HCT116 (cell line): ENCODE measurements around the gene MYBPC1. TPM values are rescaled to one million over a fixed set of nuclear protein-coding genes. Genes with fewer than 3 reads are reported as not detected.

Experiments
- ATAC-seq: fragments of 200-7000 bp; cut with Tn5 transposase; 2 replicates; pipeline ENCODE4 v1.9.1; 2020; ENCODE audit warnings: mild to moderate bottlenecking, moderate library complexity
- BruUV-seq: library from RNA; stranded (reverse); fragments of 400-500 nt; replicated peaks from 2 replicates; lab custom pipeline; 2021; lab: Mats Ljungman, UMichigan
- CTCF ChIA-PET: fragments of 300-600 bp; sonication (Branson Sonifier 250); formaldehyde crosslinking; loops from one replicate; lab custom pipeline; 2021; ENCODE audit warnings: antibody characterized with exemption; lab: Charles Lee
- POLR2A ChIA-PET: fragments of 300-600, 350-600 bp; sonication (Branson Sonifier 250); formaldehyde crosslinking; loops from one replicate; lab custom pipeline; 2021; ENCODE audit warnings: antibody characterized with exemption; lab: Charles Lee
- RAD21 ChIA-PET, 2 experiments: fragments of 300-600 bp; sonication (Branson Sonifier 250); formaldehyde crosslinking; loops; one replicate each; lab custom pipeline; 2023; ENCODE audit warnings: low total read pairs in 2 of 2; ENCODE audit not compliant: uncharacterized antibody in 2 of 2, unreplicated experiment in 2 of 2, low non-redundant PET in 1 of 2; lab: Charles Lee
- DNase-seq: peaks from one replicate; pipeline ENCODE4 v3.0.0-alpha.2; 2010; ENCODE audit warnings: low read depth, low spot score
- H2AFZ ChIP-seq: fragments of 200-600 bp; shearing (Covaris generic), sonication (generic); 2 replicates; pipeline ENCODE4 v1.6.1; 2017; ENCODE audit warnings: low read depth, mixed run types, mixed read lengths, antibody characterized with exemption, low read length; ENCODE audit not compliant: poor library complexity, severe bottlenecking
- H3K27ac ChIP-seq: 2 replicates; pipeline ENCODE4 v1.5.1; 2012; ENCODE audit warnings: low read depth, low read length
- H3K27me3 ChIP-seq: fragments of 200-600 bp; sonication (generic); 2 replicates; pipeline ENCODE4 v1.6.1; 2016; ENCODE audit warnings: mixed run types, low read length, mixed read lengths; ENCODE audit not compliant: insufficient read depth
- H3K36me3 ChIP-seq, 2 experiments: fragments of 200-500 bp in 1 of 2; fragments of 200-600 bp in 1 of 2; sonication (Bioruptor generic) in 1 of 2; sonication (generic) in 1 of 2; 2 replicates each; pipeline versions ENCODE4 v1.5.1 to v1.6.1; 2014 to 2016; ENCODE audit warnings: low read length in 2 of 2, inconsistent platforms in 1 of 2, mixed read lengths in 1 of 2, mixed run types in 1 of 2; ENCODE audit not compliant: insufficient read depth in 2 of 2, control insufficient read depth in 1 of 2
- H3K4me1 ChIP-seq, 2 experiments: fragments of 200-600 bp in 1 of 2; sonication (generic) in 1 of 2; 2 replicates each; pipeline versions ENCODE4 v1.5.1 to v1.6.1; 2012 to 2017; ENCODE audit warnings: low read length in 2 of 2, inconsistent platforms in 1 of 2, mild to moderate bottlenecking in 1 of 2, mixed read lengths in 1 of 2, mixed run types in 1 of 2, moderate library complexity in 1 of 2; ENCODE audit not compliant: insufficient read depth in 2 of 2, control insufficient read depth in 1 of 2
- H3K4me2 ChIP-seq: fragments of 200-600 bp; sonication (generic); 2 replicates; pipeline ENCODE4 v1.6.1; 2017; ENCODE audit warnings: mixed run types, low read length, mixed read lengths
- H3K4me3 ChIP-seq, 2 experiments: fragments of 200-600 bp in 1 of 2; sonication (generic) in 1 of 2; replicated peaks in 1 of 2; 2 replicates each; pipeline ENCODE4 v1.5.1; 2011 to 2016; ENCODE audit warnings: low read length in 2 of 2, control low read depth in 1 of 2, low read depth in 1 of 2, mild to moderate bottlenecking in 1 of 2, mixed read lengths in 1 of 2, mixed run types in 1 of 2
- H3K79me2 ChIP-seq: fragments of 200-600 bp; sonication (generic); 2 replicates; pipeline ENCODE4 v1.6.1; 2017; ENCODE audit warnings: mild to moderate bottlenecking, mixed run types, low read length, moderate library complexity, mixed read lengths; ENCODE audit not compliant: insufficient read depth
- H3K9ac ChIP-seq: fragments of 200-600 bp; sonication (generic); 2 replicates; pipeline ENCODE4 v1.6.1; 2016; ENCODE audit warnings: low read length, mixed read lengths
- H3K9me2 ChIP-seq: fragments of 200-600 bp; sonication (generic), shearing (Covaris generic); 2 replicates; pipeline ENCODE4 v1.6.1; 2017; ENCODE audit warnings: mixed run types, mild to moderate bottlenecking, moderate library complexity; ENCODE audit not compliant: insufficient read depth
- H3K9me3 ChIP-seq, 2 experiments: fragments of 200-500 bp in 1 of 2; fragments of 200-600 bp in 1 of 2; sonication (Bioruptor generic) in 1 of 2; sonication (generic) in 1 of 2; 2 replicates each; pipeline ENCODE4 v1.6.1; 2014 to 2017; ENCODE audit warnings: low read length in 2 of 2, mixed read lengths in 2 of 2, inconsistent platforms in 1 of 2, low read depth in 1 of 2, mild to moderate bottlenecking in 1 of 2, mixed run types in 1 of 2, moderate library complexity in 1 of 2; ENCODE audit not compliant: control insufficient read depth in 1 of 2, insufficient read depth in 1 of 2
- H4K20me1 ChIP-seq: fragments of 200-600 bp; sonication (generic), shearing (Covaris generic); 2 replicates; pipeline ENCODE4 v1.6.1; 2017; ENCODE audit warnings: mixed run types, mild to moderate bottlenecking, moderate library complexity; ENCODE audit not compliant: insufficient read depth
- ATF3 ChIP-seq: IDR thresholded peaks from 2 replicates; pipeline ENCODE4 v1.6.1; 2012
- EGR1 ChIP-seq: IDR thresholded peaks from 2 replicates; pipeline ENCODE4 v1.6.1; 2012; ENCODE audit warnings: low read depth
- EZH2 ChIP-seq: fragments of 200-600 bp; sonication (generic); IDR thresholded peaks from 2 replicates; pipeline ENCODE4 v1.6.1; 2017; ENCODE audit warnings: antibody characterized with exemption, mixed run types
- EZH2phosphoT487 ChIP-seq: fragments of 200-600 bp; IDR thresholded peaks from 2 replicates; pipeline ENCODE4 v1.6.1; 2018; ENCODE audit warnings: antibody characterized with exemption, borderline replicate concordance
- MAX ChIP-seq: IDR thresholded peaks from 2 replicates; pipeline ENCODE4 v1.6.1; 2012
- POLR2A ChIP-seq: IDR thresholded peaks from 2 replicates; pipeline ENCODE4 v1.7.0; 2011; ENCODE audit warnings: borderline replicate concordance; ENCODE audit not compliant: insufficient read depth, insufficient read length; ENCODE audit errors: extremely low read depth
- RAD21 ChIP-seq: IDR thresholded peaks from 2 replicates; pipeline ENCODE4 v1.6.1; 2012; ENCODE audit warnings: low read depth, mild to moderate bottlenecking
- SIN3A ChIP-seq: IDR thresholded peaks from 2 replicates; pipeline ENCODE4 v1.6.1; 2012; ENCODE audit warnings: low read depth
- SP1 ChIP-seq: IDR thresholded peaks from 2 replicates; pipeline ENCODE4 v1.6.1; 2012; ENCODE audit warnings: low read depth
- ZFX ChIP-seq: fragments of 450-650 bp; IDR thresholded peaks from 2 replicates; pipeline ENCODE4 v1.6.1; 2017
- ZNF274 ChIP-seq: fragments of 200-500 bp; sonication (Bioruptor generic); IDR thresholded peaks from 2 replicates; pipeline ENCODE4 v1.6.1; 2014; ENCODE audit warnings: mild to moderate bottlenecking, low read depth, low read length, inconsistent platforms
- intact Hi-C: fragments of 100-400 bp; cut with micrococcal nuclease; formaldehyde crosslinking; loops from 2 replicates; pipeline ENCODE4 v1.10.0; 2022
- total RNA-seq: library from RNA; stranded (reverse); gene quantifications from one replicate; pipeline ENCODE4 v1.2.1, GENCODE V29; 2021; ENCODE audit not compliant: unreplicated experiment

MYBPC1 gene
- total RNA-seq, 1 experiment from 2014 or later, result not detected

GRCh38 chr12:101582937-101583336, 11.8 kb upstream of the MYBPC1 start:
- ChIA-PET CTCF (no interaction called here), POLR2A (no interaction called here)

GRCh38 chr12:101590383-101590782, 4.4 kb upstream of the MYBPC1 start:
- no peak overlapping the region for H3K27ac ChIP-seq
- no peaks in the 10 kb centered on the region for H3K4me1 ChIP-seq
- TF ChIP-seq MAX, result no peak
- ChIA-PET RAD21 (no interaction called here), POLR2A (no interaction called here), CTCF (no interaction called here)
- no peaks in the 10 kb centered on the region for H4K20me1 ChIP-seq
- no peaks in the 10 kb centered on the region for H3K9me3 ChIP-seq
- no peak overlapping the region for H3K4me2 ChIP-seq
- intact Hi-C loops, result no loop called here
- no peaks in the 10 kb centered on the region for H3K79me2 ChIP-seq
- H3K36me3 ChIP-seq, result no peaks in the 10 kb centered on the region
- H3K9me2 ChIP-seq, result no peaks in the 10 kb centered on the region
- no TSS peak for BruUV-seq
- no peak overlapping the region for H2AFZ ChIP-seq
- DNase-seq (no peak), ATAC-seq (no peak)
- no peak overlapping the region for H3K9ac ChIP-seq
- H3K27me3 ChIP-seq, result no peaks in the 10 kb centered on the region
- no peak overlapping the region for H3K4me3 ChIP-seq

More at GRCh38 chr12:101582937-101583336, 11.8 kb upstream of the MYBPC1 start:
- H3K27ac ChIP-seq, result no peak overlapping the region
- intact Hi-C loops, result no loop called here
- no peak overlapping the region for H3K9ac ChIP-seq
- H3K4me2 ChIP-seq, result no peak overlapping the region
- no peaks in the 10 kb centered on the region for H3K4me1 ChIP-seq
- H3K79me2 ChIP-seq, result no peaks in the 10 kb centered on the region
- no peaks in the 10 kb centered on the region for H4K20me1 ChIP-seq
- H3K4me3 ChIP-seq, result no peak overlapping the region
- ATAC-seq, result no peak
- RAD21 ChIA-PET, result no interaction called here
- no TSS peak for BruUV-seq
- no peaks in the 10 kb centered on the region for H3K27me3 ChIP-seq
- TF ChIP-seq ATF3 (no peak), RAD21 (no peak), POLR2A (no peak), SP1 (no peak), SIN3A (no peak), EZH2 (no peak), ZFX (no peak), ZNF274 (no peak), EZH2phosphoT487 (no peak), EGR1 (no peak), MAX (no peak)
- H2AFZ ChIP-seq, result no peak overlapping the region
- H3K9me2 ChIP-seq, result no peaks in the 10 kb centered on the region
- no peaks in the 10 kb centered on the region for H3K36me3 ChIP-seq
- H3K9me3 ChIP-seq, result no peaks in the 10 kb centered on the region
- no peak for DNase-seq
